H1 (cell line): ENCODE results near the gene BCAS1. TPM values are rescaled to one million over a fixed set of nuclear protein-coding genes. Genes with fewer than 3 reads are reported as not detected.

Experiments
- RAD21 ChIP-seq, 2 experiments: IDR thresholded peaks in 1 of 2; conservative IDR thresholded peaks in 1 of 2; 2 replicates each; pipeline ENCODE4 v1.6.1; 2011; ENCODE audit warnings: low read depth in 2 of 2, low read length in 2 of 2, improper control_type of control experiment in 1 of 2, inconsistent platforms in 1 of 2, mild to moderate bottlenecking in 1 of 2, moderate library complexity in 1 of 2
- polyA plus RNA-seq, 7 experiments: library from polyadenylated mRNA; depleted of rRNA in 3 of 7; stranded (reverse) in 5 of 7; unstranded in 2 of 7; fragments of >200 nt in 5 of 7; fragments of 200-250 nt in 2 of 7; gene quantifications; 1 replicate in 5 of 7; 2 replicates in 1 of 7; 4 replicates in 1 of 7; pipeline versions ENCODE4 v1.2.1 to v1.2.3, GENCODE V29; 2011 to 2013; ENCODE audit warnings: missing spikeins in 2 of 7, mixed read lengths in 2 of 7
- total RNA-seq: library from RNA; stranded (reverse); fragmentation: NEBNext Ultra II Directional; extraction: Animal tissue kit (Norgen Biotek cat#: 25700); gene quantifications from 2 replicates; pipeline ENCODE4 v1.2.1, GENCODE V29; 2021

Gene BCAS1
- total and polyA plus RNA-seq, 2 of the 8 experiments (the other 6 are each of a cell fraction or from before 2014, with no cell fraction given), result 0.06 to 0.19 TPM

DNA sequence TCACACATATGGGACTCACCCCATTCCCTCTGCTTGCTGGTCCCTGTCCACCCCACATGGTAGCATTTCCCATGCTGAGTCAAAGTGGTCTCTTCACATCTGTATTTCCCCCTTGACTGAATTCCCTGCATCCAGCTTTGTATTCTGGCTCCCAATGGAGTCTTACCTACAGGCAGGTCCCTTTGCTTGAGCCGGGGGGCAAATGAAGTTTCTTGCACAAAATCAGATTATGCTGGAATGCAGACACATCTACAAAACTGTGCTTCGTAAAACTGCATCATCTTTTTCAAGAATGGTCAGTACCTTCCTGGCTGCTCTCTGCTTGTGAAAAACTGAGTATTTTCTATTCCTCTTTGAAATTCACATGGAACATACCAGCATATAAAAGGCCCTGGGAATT lies 32.1 kb upstream of the BCAS1 start (continued):
- no peak for TF ChIP-seq RAD21 (IDR thresholded peaks at IDR 0.05 in 1 of 2, conservative IDR thresholded peaks at IDR 0.05 in 1 of 2; ENCODE audit: low read depth in 2 of 2, low read length in 2 of 2)
